Measurements from ENCODE around the gene PCDHA2.
"Not testable (repeated sequence)": the region's sequence is repeated elsewhere in the genome, so short reads cannot be mapped to it uniquely, and the experiment has no call there.

Gene PCDHA2

GRCh38 chr5:140794595-140795258, at the start of gene PCDHA2:
PCDHA2 (plus strand) TSS chr5:140794852.
- no peak for DNase-seq (ENCODE audit: low read depth)
- no peak within 1 kb of the TSS for H3K4me3 ChIP-seq (ENCODE audit: low read length)
- no peak for TF ChIP-seq CTCF (conservative IDR thresholded peaks at IDR 0.05; ENCODE audit: low read depth, low read length)

- DNase-seq (ENCODE audit: low read depth) = no peak
- TF ChIP-seq CTCF (conservative IDR thresholded peaks at IDR 0.05; ENCODE audit: low read depth, low read length) = no peak
- H3K4me3 ChIP-seq (ENCODE audit: low read length) = no peak overlapping the region
These were observed 41.1 kb upstream of the PCDHA2 start for GRCh38 chr5:140753561-140753960.

- no peak overlapping the region for H3K4me3 ChIP-seq (ENCODE audit: low read length)
- TF ChIP-seq CTCF (conservative IDR thresholded peaks at IDR 0.05; ENCODE audit: low read depth, low read length) = no peak
- no peak for DNase-seq (ENCODE audit: low read depth)
These were observed 30.3 kb upstream of the PCDHA2 start for GRCh38 chr5:140764177-140764973.

- DNase-seq (ENCODE audit: low read depth) = no peak
- TF ChIP-seq CTCF (conservative IDR thresholded peaks at IDR 0.05; ENCODE audit: low read depth, low read length) = no peak
- H3K4me3 ChIP-seq (ENCODE audit: low read length) = no peak overlapping the region
These were observed 27.2 kb upstream of the PCDHA2 start for GRCh38 chr5:140767444-140767843.

GRCh38 chr5:140780512-140780911, 14.1 kb upstream of the PCDHA2 start:
- DNase-seq (ENCODE audit: low read depth) = no peak

GRCh38 chr5:140785905-140786686, 8.6 kb upstream of the PCDHA2 start, which contains the start of gene PCDHA1:
PCDHA1 (plus strand) TSS chr5:140786140.
- TF ChIP-seq CTCF (conservative IDR thresholded peaks at IDR 0.05; ENCODE audit: low read depth, low read length) = no peak
- DNase-seq (ENCODE audit: low read depth) = no peak
- no peak within 1 kb of the TSS for H3K4me3 ChIP-seq (ENCODE audit: low read length)

More at GRCh38 chr5:140780512-140780911, 14.1 kb upstream of the PCDHA2 start:
- no peak for TF ChIP-seq CTCF (conservative IDR thresholded peaks at IDR 0.05; ENCODE audit: low read depth, low read length)
- H3K4me3 ChIP-seq (ENCODE audit: low read length) = no peak overlapping the region

GRCh38 chr5:140787422-140787821, 7.2 kb upstream of the PCDHA2 start:
- DNase-seq (ENCODE audit: low read depth); H3K4me3 ChIP-seq (ENCODE audit: low read length): not testable (repeated sequence)

- DNase-seq (ENCODE audit: low read depth); H3K4me3 ChIP-seq (ENCODE audit: low read length): not testable (repeated sequence)
These were observed 6.7 kb upstream of the PCDHA2 start for GRCh38 chr5:140787849-140788504.

All from retinal pigment epithelial cell (primary cell).